HG02642 (cell line): Measurements from ENCODE around the gene CHRNE.
"Not testable (repeated sequence)": the region's sequence is repeated elsewhere in the genome, so short reads cannot be mapped to it uniquely, and the experiment has no call there.

Experiments
- ATAC-seq: cut with Tn5 transposase; IDR thresholded peaks from one replicate; pipeline ENCODE4 v1.9.1; 2021; ENCODE audit warnings: mild to moderate bottlenecking; ENCODE audit not compliant: unreplicated experiment, poor library complexity

The CHRNE gene

GRCh38 chr17:4939796-4940554 lies 37.1 kb upstream of the CHRNE start, which contains the start of the genes RNF167 and SLC25A11:
Gene RNF167, plus strand, starts transcription at chr17:4940268. Its CDS starts 642 bp downstream, at chr17:4940910.
Gene SLC25A11, minus strand, starts transcription at chr17:4940046. Its CDS starts 136 bp downstream, at chr17:4939910.
- ATAC-seq = peak; percentile 80

GRCh38 chr17:4939546-4939795 lies 36.6 kb upstream of the CHRNE start:
- ATAC-seq = peak; percentile 15

GRCh38 chr17:4938688-4939545 lies 36.0 kb upstream of the CHRNE start:
- no peak for ATAC-seq

DNA sequence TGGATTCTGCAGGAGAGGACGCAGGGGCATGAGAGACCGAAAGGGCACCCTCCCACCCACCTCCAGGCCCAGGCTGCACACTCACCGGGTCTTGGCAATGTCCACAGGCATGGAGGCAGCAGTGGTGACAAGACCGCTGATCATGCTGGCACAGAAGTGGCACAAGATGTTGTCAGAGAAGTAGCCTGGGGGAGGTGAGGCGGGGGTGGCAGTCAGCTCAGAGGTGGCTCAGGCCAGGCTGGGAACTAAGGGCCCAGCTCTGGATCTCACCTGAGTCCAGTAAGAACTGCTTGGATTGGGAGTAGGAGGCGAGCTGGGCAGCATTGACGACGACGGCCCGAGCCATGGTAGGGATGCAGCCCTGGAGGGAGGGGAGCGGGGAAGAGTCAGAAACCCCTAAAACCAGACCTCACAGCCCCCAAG lies 35.2 kb upstream of the CHRNE start:
- no peak for ATAC-seq

DNA sequence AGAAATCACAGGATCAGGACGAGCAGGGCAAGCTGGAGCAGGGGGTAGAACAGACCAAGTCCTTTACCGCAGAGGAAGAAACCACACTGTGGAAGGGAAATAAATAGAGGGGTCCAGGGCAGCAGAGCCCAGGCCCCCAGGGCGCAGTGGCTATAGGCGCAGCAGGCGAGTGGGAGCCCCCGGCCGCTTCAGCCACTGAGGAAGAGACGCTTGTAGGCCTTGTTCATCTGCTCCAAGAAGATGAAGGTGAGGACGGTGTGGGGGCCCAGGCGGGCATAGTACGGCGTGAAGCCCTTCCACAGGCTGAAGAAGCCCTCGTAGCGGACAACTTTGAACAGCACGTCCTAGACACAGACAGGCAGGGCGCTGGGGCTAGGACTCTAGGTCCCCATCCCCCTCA lies 34.7 kb upstream of the CHRNE start:
- no peak for ATAC-seq

DNA sequence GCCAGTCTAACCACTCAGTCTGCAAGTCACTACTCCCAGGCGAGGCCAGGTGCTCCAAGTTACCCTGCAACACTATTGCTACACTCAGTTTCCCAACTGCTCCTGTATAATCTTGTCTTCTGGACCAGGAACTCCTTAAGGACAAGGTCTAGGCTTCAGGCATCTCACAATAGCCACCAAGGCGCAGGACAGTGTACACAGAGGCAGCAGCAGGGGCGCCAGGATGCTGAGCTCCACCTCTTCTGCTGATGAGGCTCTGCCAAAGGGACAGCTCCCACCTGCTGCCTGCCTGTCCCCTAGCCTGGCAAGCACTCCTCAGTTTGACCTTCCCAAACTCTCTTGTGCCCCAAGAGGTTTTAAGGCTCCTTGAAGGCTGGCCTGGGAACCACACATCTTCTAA lies 33.5 kb upstream of the CHRNE start:
- no peak for ATAC-seq

- no peak for ATAC-seq
Measured at GRCh38 chr17:4935650-4936049, 32.8 kb upstream of the CHRNE start.

GRCh38 chr17:4934173-4934979 lies 31.5 kb upstream of the CHRNE start:
- peak; percentile 40 for ATAC-seq

DNA sequence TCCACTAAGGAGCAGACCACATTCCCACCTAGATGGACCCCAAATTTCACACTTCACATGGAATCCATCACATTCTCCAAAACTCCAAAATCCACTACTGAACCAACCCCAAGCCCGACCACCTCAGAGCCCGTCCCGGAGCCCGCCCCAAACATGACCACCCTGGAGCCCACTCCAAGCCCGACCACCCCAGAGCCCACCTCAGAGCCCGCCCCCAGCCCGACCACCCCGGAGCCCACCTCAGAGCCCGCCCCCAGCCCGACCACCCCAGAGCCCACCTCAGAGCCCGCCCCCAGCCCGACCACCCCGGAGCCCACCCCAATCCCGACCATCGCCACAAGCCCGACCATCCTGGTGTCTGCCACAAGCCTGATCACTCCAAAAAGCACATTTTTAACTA lies 30.7 kb upstream of the CHRNE start:
- ATAC-seq = no peak

- no peak for ATAC-seq
Measured at GRCh38 chr17:4932756-4933155, 29.9 kb upstream of the CHRNE start.

GRCh38 chr17:4931963-4932362 lies 29.1 kb upstream of the CHRNE start, which contains the start of gene GP1BA:
Gene GP1BA, plus strand, starts transcription at chr17:4932277. Its CDS starts 328 bp downstream, at chr17:4932605.
- ATAC-seq = no peak

- ATAC-seq = no peak
Measured at GRCh38 chr17:4928881-4929280, 26.0 kb upstream of the CHRNE start.

DNA sequence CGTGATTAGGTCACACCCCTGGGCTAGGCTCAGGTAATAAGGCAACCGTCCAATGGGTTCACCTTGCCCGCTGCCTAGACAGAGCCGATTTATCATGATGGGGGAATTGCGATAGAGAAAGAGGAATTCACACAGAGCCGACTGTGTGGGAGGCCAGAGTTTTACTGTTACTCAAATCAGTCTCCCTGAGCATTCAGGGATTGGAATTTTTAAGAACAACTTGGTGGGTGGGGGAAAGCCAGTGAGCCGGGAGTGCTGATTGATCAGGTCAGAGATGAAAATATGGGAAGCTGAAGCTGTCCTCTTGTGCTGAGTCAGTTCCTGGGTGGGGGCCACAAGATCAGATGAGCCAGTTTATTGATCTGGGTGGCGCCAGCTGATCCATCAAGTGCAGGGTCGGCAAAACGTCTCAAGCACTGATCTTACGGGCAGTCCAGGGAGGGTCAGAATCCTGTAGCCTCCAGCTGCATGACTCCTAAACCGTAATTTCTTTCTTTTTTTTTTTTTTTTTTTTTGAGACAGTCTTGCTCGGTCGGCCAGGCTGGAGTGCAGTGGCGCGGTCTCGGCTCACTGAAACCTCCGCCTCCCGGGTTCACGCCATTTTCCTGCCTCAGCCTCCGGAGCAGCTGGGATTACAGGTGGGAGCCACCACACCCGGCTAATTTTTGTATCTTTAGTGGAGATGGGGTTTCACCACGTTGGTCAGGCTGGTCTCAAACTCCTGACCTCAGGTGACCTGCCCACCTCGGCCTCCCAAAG lies 23.9 kb upstream of the CHRNE start:
- not testable (repeated sequence) for ATAC-seq

DNA sequence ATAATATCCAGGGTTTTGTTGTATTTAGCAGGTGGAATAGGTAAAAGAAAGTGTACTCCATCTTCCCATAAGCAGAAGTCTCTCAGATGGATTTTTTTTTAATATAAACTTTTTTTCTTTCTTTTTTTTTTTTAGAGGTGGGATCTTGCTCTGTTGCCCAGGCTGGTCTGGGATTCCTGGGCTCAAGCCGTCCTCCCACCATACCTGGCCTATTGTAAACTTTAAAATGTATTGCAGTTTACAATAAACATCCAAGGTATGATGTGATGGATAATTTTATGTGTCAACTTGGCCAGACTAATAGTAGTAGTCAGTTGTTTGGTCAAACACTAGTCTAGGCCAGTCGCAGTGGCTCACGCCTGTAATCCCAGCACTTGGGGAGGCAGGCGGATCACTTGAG lies 18.4 kb upstream of the CHRNE start:
- no peak for ATAC-seq

- no peak for ATAC-seq
Measured at GRCh38 chr17:4920351-4921048, 17.6 kb upstream of the CHRNE start.

- no peak for ATAC-seq
Measured at GRCh38 chr17:4919511-4920047, 16.7 kb upstream of the CHRNE start.

GRCh38 chr17:4914551-4914950 lies 11.7 kb upstream of the CHRNE start:
- ATAC-seq = not testable (repeated sequence)

DNA sequence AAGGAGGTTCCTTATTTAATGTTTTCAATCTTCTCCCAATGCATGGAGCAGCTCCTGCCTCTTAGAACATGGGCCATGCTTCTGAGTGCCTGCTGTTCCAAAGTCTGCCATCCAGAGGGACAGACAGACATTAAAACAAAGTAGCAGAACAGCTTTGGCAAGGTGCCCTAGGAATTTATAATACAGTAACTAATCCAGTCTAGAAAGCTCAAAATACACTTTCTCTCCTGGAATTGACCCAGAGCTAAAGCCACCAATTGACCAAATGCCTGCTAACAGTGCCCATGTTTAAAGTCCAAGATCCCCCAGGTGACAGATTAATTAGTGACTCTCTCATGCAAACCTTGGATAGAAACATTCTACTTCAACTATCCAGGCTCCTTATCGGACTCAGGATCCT lies 11.1 kb upstream of the CHRNE start:
- ATAC-seq = no peak
